Measurements from ENCODE around the gene CAD. TPM values are rescaled to one million over a fixed set of nuclear protein-coding genes. Genes with fewer than 3 reads are reported as not detected.

Gene CAD
- total and polyA plus RNA-seq, 9 of the 15 experiments (the other 6 are each of a cell fraction or from before 2014, with no cell fraction given) = 7.5 to 126 (median 33.7) TPM

GRCh38 chr2:27280826-27281225 lies 63.7 kb downstream of the CAD start:
- in situ Hi-C loops (cut with MboI) (loop anchor here (5.0 kb wide), 1 partner anchor 184 kb away; no protein-coding TSS in a partner anchor), intact Hi-C loops (cut with micrococcal nuclease) (loop anchor here (1.0 to 10.0 kb wide), 3 partner anchors 31 to 436 kb away; partner anchors contain the start of gene DPYSL5)
- 22% methylated on average over 3 of the region's 3 CpGs for WGBS (ENCODE audit: insufficient coverage, low coverage, missing lambda C conversion rate)
- H2AFZ ChIP-seq (ENCODE audit: low read depth, low read length) = no peak overlapping the region
- no peak overlapping the region for H3K4me2 ChIP-seq (ENCODE audit: insufficient read depth, low read length)
- peaks cover 6 to 17% of the 10 kb centered on the region in 2 experiments for H3K4me1 ChIP-seq (replicated peaks in 1 of 2; ENCODE audit: control insufficient read depth in 2 of 2, insufficient read depth in 2 of 2, low read length in 2 of 2)
- H3K36me3 ChIP-seq (ENCODE audit: control insufficient read depth, insufficient read depth, low read length) = no peaks in the 10 kb centered on the region
- H3K9me1 ChIP-seq (ENCODE audit: control insufficient read depth, insufficient read depth, low read length) = no peaks in the 10 kb centered on the region
- ChIA-PET CTCF (ENCODE audit: low intra/inter-chr PET ratio) (interaction anchor here (0.5 to 2.9 kb wide), 5 partner anchors 11 to 688 kb away, joined by 3 to 20 read pairs (median 8); no protein-coding TSS in a partner anchor), POLR2A (interaction anchor here (0.7 to 1.3 kb wide), 2 partner anchors 12 to 664 kb away, joined by 3 to 6 read pairs; no protein-coding TSS in a partner anchor)
- no peak overlapping the region for H3K9ac ChIP-seq (ENCODE audit: insufficient read depth in 1 of 2, low read depth in 2 of 2, low read length in 2 of 2)
- H3K27me3 ChIP-seq (ENCODE audit: control insufficient read depth in 2 of 2, insufficient read depth in 2 of 2, low read length in 2 of 2) = peaks cover 0 to 4% of the 10 kb centered on the region in 2 experiments; a peak in 1 of 5 replicates
- FAIRE-seq (no peak), ATAC-seq (no peak), DNase-seq (ENCODE audit: extremely low read depth in 1 of 4, low spot score in 3 of 4) (no peak)
- H4K20me1 ChIP-seq (replicated peaks; ENCODE audit: control insufficient read depth, insufficient read depth, low read length) = no peaks in the 10 kb centered on the region
- no peaks in the 10 kb centered on the region for H3K9me3 ChIP-seq (replicated peaks; ENCODE audit: control insufficient read depth, insufficient read depth, low read depth, low read length)
- no TSS peak for BruUV-seq (replicated peaks)
- no peak overlapping the region for H3K4me3 ChIP-seq
- no peak overlapping the region for H3K27ac ChIP-seq (ENCODE audit: extremely low read depth, low read depth, low read length)
- no peaks in the 10 kb centered on the region for H3K79me2 ChIP-seq (ENCODE audit: control insufficient read depth, insufficient read depth, low read length)
- TF ChIP-seq MAZ (CRISPR knock-in tag; conservative IDR thresholded peaks at IDR 0.05 in 1 of 2, IDR thresholded peaks at IDR 0.05 in 1 of 2) (no peak), HNRNPL (IDR thresholded peaks at IDR 0.05; ENCODE audit: low read depth, low read length) (no peak), ZNF3 (CRISPR knock-in tag; IDR thresholded peaks at IDR 0.05) (no peak), BCOR (IDR thresholded peaks at IDR 0.05) (no peak), SIX5 (IDR thresholded peaks at IDR 0.05; ENCODE audit: borderline replicate concordance in 1 of 2, insufficient read depth in 1 of 2, low read depth in 1 of 2, low read length in 2 of 2) (no peak), PHF8 (IDR thresholded peaks at IDR 0.05; ENCODE audit: borderline replicate concordance, low read length) (no peak), ATF7 (IDR thresholded peaks at IDR 0.05) (no peak), RBM17 (IDR thresholded peaks at IDR 0.05; ENCODE audit: borderline replicate concordance, low read depth, low read length) (no peak)
- TF ChIP-seq, protein P1, sequence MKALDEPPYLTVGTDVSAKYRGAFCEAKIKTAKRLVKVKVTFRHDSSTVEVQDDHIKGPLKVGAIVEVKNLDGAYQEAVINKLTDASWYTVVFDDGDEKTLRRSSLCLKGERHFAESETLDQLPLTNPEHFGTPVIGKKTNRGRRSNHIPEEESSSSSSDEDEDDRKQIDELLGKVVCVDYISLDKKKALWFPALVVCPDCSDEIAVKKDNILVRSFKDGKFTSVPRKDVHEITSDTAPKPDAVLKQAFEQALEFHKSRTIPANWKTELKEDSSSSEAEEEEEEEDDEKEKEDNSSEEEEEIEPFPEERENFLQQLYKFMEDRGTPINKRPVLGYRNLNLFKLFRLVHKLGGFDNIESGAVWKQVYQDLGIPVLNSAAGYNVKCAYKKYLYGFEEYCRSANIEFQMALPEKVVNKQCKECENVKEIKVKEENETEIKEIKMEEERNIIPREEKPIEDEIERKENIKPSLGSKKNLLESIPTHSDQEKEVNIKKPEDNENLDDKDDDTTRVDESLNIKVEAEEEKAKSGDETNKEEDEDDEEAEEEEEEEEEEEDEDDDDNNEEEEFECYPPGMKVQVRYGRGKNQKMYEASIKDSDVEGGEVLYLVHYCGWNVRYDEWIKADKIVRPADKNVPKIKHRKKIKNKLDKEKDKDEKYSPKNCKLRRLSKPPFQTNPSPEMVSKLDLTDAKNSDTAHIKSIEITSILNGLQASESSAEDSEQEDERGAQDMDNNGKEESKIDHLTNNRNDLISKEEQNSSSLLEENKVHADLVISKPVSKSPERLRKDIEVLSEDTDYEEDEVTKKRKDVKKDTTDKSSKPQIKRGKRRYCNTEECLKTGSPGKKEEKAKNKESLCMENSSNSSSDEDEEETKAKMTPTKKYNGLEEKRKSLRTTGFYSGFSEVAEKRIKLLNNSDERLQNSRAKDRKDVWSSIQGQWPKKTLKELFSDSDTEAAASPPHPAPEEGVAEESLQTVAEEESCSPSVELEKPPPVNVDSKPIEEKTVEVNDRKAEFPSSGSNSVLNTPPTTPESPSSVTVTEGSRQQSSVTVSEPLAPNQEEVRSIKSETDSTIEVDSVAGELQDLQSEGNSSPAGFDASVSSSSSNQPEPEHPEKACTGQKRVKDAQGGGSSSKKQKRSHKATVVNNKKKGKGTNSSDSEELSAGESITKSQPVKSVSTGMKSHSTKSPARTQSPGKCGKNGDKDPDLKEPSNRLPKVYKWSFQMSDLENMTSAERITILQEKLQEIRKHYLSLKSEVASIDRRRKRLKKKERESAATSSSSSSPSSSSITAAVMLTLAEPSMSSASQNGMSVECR (CRISPR knock-in tag; IDR thresholded peaks at IDR 0.05) = no peak
- TF ChIP-seq, protein P2, sequence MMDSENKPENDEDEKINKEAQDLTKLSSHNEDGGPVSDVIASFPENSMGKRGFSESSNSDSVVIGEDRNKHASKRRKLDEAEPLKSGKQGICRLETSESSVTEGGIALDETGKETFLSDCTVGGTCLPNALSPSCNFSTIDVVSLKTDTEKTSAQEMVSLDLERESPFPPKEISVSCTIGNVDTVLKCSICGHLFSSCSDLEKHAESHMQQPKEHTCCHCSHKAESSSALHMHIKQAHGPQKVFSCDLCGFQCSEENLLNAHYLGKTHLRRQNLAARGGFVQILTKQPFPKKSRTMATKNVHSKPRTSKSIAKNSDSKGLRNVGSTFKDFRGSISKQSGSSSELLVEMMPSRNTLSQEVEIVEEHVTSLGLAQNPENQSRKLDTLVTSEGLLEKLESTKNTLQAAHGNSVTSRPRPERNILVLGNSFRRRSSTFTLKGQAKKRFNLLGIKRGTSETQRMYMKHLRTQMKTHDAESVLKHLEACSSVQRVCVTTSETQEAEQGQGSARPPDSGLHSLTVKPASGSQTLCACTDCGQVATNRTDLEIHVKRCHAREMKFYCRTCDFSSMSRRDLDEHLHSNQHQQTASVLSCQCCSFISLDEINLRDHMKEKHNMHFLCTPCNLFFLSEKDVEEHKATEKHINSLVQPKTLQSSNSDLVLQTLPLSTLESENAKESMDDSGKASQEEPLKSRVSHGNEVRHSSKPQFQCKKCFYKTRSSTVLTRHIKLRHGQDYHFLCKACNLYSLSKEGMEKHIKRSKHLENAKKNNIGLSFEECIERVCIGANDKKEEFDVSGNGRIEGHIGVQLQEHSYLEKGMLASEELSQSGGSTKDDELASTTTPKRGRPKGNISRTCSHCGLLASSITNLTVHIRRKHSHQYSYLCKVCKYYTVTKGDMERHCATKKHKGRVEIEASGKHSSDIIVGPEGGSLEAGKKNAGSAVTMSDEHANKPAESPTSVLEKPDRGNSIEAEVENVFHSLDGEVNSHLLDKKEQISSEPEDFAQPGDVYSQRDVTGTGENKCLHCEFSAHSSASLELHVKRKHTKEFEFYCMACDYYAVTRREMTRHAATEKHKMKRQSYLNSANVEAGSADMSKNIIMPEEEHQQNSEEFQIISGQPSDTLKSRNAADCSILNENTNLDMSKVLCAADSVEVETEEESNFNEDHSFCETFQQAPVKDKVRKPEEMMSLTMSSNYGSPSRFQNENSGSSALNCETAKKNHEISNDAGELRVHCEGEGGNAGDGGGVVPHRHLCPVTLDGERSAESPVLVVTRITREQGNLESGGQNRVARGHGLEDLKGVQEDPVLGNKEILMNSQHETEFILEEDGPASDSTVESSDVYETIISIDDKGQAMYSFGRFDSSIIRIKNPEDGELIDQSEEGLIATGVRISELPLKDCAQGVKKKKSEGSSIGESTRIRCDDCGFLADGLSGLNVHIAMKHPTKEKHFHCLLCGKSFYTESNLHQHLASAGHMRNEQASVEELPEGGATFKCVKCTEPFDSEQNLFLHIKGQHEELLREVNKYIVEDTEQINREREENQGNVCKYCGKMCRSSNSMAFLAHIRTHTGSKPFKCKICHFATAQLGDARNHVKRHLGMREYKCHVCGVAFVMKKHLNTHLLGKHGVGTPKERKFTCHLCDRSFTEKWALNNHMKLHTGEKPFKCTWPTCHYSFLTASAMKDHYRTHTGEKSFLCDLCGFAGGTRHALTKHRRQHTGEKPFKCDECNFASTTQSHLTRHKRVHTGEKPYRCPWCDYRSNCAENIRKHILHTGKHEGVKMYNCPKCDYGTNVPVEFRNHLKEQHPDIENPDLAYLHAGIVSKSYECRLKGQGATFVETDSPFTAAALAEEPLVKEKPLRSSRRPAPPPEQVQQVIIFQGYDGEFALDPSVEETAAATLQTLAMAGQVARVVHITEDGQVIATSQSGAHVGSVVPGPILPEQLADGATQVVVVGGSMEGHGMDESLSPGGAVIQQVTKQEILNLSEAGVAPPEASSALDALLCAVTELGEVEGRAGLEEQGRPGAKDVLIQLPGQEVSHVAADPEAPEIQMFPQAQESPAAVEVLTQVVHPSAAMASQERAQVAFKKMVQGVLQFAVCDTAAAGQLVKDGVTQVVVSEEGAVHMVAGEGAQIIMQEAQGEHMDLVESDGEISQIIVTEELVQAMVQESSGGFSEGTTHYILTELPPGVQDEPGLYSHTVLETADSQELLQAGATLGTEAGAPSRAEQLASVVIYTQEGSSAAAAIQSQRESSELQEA (IDR thresholded peaks at IDR 0.05; ENCODE audit: low read depth) = no peak
